ENCODE data around the gene ZNF800. TPM values are rescaled to one million over a fixed set of nuclear protein-coding genes. Genes with fewer than 3 reads are reported as not detected.

ZNF800 gene
- total and polyA plus RNA-seq, 4 donors, result 4.8 to 15.2 (median 12.8) TPM

- peaks cover 0 to 2% (median 0%) of the 10 kb centered on the region in 4 donors for H3K27me3 ChIP-seq (ENCODE audit: control insufficient read depth in 4 of 4, insufficient read depth in 4 of 4, low read length in 3 of 4)
- H3K9me3 ChIP-seq (ENCODE audit: control insufficient read depth in 4 of 4, low read length in 3 of 4), result no peaks in the 10 kb centered on the region
- no peaks in the 10 kb centered on the region for H3K36me3 ChIP-seq (ENCODE audit: control insufficient read depth in 4 of 4, insufficient read depth in 3 of 4, low read depth in 1 of 4, low read length in 3 of 4)
- H3K9ac ChIP-seq (ENCODE audit: low read depth in 1 of 2, low read length in 2 of 2), result no peak overlapping the region
- H3K27ac ChIP-seq (ENCODE audit: low read depth in 1 of 2, low read length in 2 of 2), result no peak overlapping the region
- TF ChIP-seq FOXA1 (IDR thresholded peaks at IDR 0.05) (no peak), CTCF (IDR thresholded peaks at IDR 0.05; ENCODE audit: low read depth, low read length, missing input control) (no peak), RAD21 (IDR thresholded peaks at IDR 0.05) (no peak), NR2F2 (IDR thresholded peaks at IDR 0.05) (no peak), ZBTB33 (IDR thresholded peaks at IDR 0.05) (no peak), GABPA (IDR thresholded peaks at IDR 0.05 in 1 of 2, conservative IDR thresholded peaks at IDR 0.05 in 1 of 2) (no peak), HNF4A (conservative IDR thresholded peaks at IDR 0.05) (no peak), HNF4G (IDR thresholded peaks at IDR 0.05) (no peak), EGR1 (IDR thresholded peaks at IDR 0.05; ENCODE audit: low read depth in 2 of 2) (no peak), JUND (IDR thresholded peaks at IDR 0.05) (no peak), FOXA2 (IDR thresholded peaks at IDR 0.05) (no peak)
- TF ChIP-seq, protein P1, sequence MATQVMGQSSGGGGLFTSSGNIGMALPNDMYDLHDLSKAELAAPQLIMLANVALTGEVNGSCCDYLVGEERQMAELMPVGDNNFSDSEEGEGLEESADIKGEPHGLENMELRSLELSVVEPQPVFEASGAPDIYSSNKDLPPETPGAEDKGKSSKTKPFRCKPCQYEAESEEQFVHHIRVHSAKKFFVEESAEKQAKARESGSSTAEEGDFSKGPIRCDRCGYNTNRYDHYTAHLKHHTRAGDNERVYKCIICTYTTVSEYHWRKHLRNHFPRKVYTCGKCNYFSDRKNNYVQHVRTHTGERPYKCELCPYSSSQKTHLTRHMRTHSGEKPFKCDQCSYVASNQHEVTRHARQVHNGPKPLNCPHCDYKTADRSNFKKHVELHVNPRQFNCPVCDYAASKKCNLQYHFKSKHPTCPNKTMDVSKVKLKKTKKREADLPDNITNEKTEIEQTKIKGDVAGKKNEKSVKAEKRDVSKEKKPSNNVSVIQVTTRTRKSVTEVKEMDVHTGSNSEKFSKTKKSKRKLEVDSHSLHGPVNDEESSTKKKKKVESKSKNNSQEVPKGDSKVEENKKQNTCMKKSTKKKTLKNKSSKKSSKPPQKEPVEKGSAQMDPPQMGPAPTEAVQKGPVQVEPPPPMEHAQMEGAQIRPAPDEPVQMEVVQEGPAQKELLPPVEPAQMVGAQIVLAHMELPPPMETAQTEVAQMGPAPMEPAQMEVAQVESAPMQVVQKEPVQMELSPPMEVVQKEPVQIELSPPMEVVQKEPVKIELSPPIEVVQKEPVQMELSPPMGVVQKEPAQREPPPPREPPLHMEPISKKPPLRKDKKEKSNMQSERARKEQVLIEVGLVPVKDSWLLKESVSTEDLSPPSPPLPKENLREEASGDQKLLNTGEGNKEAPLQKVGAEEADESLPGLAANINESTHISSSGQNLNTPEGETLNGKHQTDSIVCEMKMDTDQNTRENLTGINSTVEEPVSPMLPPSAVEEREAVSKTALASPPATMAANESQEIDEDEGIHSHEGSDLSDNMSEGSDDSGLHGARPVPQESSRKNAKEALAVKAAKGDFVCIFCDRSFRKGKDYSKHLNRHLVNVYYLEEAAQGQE (IDR thresholded peaks at IDR 0.05), result no peak
- TF ChIP-seq, protein P2, sequence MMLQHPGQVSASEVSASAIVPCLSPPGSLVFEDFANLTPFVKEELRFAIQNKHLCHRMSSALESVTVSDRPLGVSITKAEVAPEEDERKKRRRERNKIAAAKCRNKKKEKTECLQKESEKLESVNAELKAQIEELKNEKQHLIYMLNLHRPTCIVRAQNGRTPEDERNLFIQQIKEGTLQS (IDR thresholded peaks at IDR 0.05), result no peak
- no peak for DNase-seq (ENCODE audit: low spot score)
- no peak overlapping the region for H3K4me3 ChIP-seq (ENCODE audit: low read depth in 1 of 3, low read length in 3 of 3)
- no peaks in the 10 kb centered on the region for H3K4me1 ChIP-seq (ENCODE audit: control insufficient read depth in 4 of 4, insufficient read depth in 4 of 4, low read length in 3 of 4)
Measured at GRCh38 chr7:127411176-127411575, 18.7 kb upstream of the ZNF800 start.

DNA sequence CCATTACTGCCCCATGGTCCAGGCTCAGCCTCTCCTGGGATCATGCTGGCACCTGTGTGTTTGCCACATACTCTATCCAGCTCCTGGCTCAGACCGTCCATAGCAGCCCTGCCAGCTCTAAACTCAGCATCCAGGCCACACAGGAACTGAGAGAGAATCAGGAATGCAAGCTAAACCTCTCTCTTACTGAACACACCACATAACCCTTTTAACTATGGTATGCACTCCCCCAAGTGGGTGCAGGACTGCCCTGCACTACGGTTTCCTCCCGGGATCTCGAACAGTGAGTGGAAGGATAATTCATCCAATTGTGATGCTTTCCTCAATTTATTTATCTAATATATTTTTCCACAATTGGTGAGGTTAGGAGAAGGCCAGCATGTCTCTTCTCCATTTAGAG is 17.1 kb upstream of the ZNF800 start:
- Histone ChIP-seq H3K27me3 (ENCODE audit: control insufficient read depth in 4 of 4, insufficient read depth in 4 of 4, low read length in 3 of 4) (peaks cover 0 to 2% (median 0%) of the 10 kb centered on the region in 4 donors), H3K9ac (ENCODE audit: low read depth in 1 of 2, low read length in 2 of 2) (no peak overlapping the region), H3K9me3 (ENCODE audit: control insufficient read depth in 4 of 4, low read length in 3 of 4) (no peaks in the 10 kb centered on the region), H3K27ac (ENCODE audit: low read depth in 1 of 2, low read length in 2 of 2) (no peak overlapping the region), H3K36me3 (ENCODE audit: control insufficient read depth in 4 of 4, insufficient read depth in 3 of 4, low read depth in 1 of 4, low read length in 3 of 4) (no peaks in the 10 kb centered on the region), H3K4me1 (ENCODE audit: control insufficient read depth in 4 of 4, insufficient read depth in 4 of 4, low read length in 3 of 4) (no peaks in the 10 kb centered on the region), H3K4me3 (ENCODE audit: low read depth in 1 of 3, low read length in 3 of 3) (no peak overlapping the region)
- TF ChIP-seq FOXA1 (IDR thresholded peaks at IDR 0.05) (no peak), FOXA2 (IDR thresholded peaks at IDR 0.05) (no peak), RAD21 (IDR thresholded peaks at IDR 0.05) (peak in 1 of 2 donors; percentile 43), CTCF (IDR thresholded peaks at IDR 0.05; ENCODE audit: low read depth, low read length, missing input control) (no peak), HNF4G (IDR thresholded peaks at IDR 0.05) (no peak)
- TF ChIP-seq, protein P2 (IDR thresholded peaks at IDR 0.05), result no peak
- 68% methylated on average over 4 of the region's 4 CpGs for WGBS
- no peak for DNase-seq (ENCODE audit: low spot score)

Data from liver (tissue), 9 donors.